Upper lobe of left lung (tissue), 4 donors: ENCODE results near the gene GALNT6.

ENCODE experiments used
- CTCF ChIP-seq, 6 experiments: fragments of 450-650 bp in 4 of 6; fragments of 200-600 bp in 2 of 6; sonication (generic) in 2 of 6; IDR thresholded peaks; one replicate each; pipeline ENCODE4 v1.5.1; 2016 to 2019; ENCODE audit warnings: antibody characterized with exemption in 6 of 6
- POLR2A ChIP-seq, 4 donors: fragments of 450-650 bp; IDR thresholded peaks; one replicate each; pipeline ENCODE4 v1.5.1; 2016 to 2017; ENCODE audit warnings: antibody characterized with exemption in 4 of 4, mild to moderate bottlenecking in 2 of 4
- POLR2AphosphoS5 ChIP-seq, 2 donors: sonication (generic); formaldehyde crosslinking; IDR thresholded peaks; one replicate each; pipeline ENCODE4 v1.5.1; 2017; ENCODE audit warnings: antibody characterized with exemption in 2 of 2

- TF ChIP-seq CTCF (IDR thresholded peaks at IDR 0.05) (no peak), POLR2A (IDR thresholded peaks at IDR 0.05) (no peak), POLR2AphosphoS5 (IDR thresholded peaks at IDR 0.05) (no peak)
These were observed 41.7 kb upstream of the GALNT6 start for GRCh38 chr12:51432921-51433320.
